ENCODE measurements around the gene HOXD3.

GRCh38 chr2:176125772-176126054, 31.4 kb upstream of the HOXD3 start:
- no peak for TF ChIP-seq CTCF (conservative IDR thresholded peaks at IDR 0.05; ENCODE audit: low read length)
- TF ChIP-seq EZH2phosphoT487 (IDR thresholded peaks at IDR 0.05; ENCODE audit: borderline replicate concordance, low read depth, low read length), result no peak

Measured in OCI-LY7 (cell line).